HepG2 (cell line): ENCODE data around the gene DCAKD. TPM values are rescaled to one million over a fixed set of nuclear protein-coding genes. Genes with fewer than 3 reads are reported as not detected.

Experiments
- GATAD2A ChIP-seq: IDR thresholded peaks from 2 replicates; pipeline ENCODE4 v1.6.1; 2016
- HES4 ChIP-seq: sonication (generic); formaldehyde crosslinking; IDR thresholded peaks from 2 replicates; pipeline ENCODE4 v1.9.0; 2021; ENCODE audit warnings: mild to moderate bottlenecking, missing genetic modification reagents, borderline replicate concordance
- HMG20A ChIP-seq: IDR thresholded peaks from 2 replicates; pipeline ENCODE4 v1.6.1; 2016; ENCODE audit warnings: borderline replicate concordance
- IRF2 ChIP-seq: IDR thresholded peaks from 2 replicates; pipeline ENCODE4 v1.6.1; 2018; ENCODE audit warnings: missing genetic modification reagents, missing compliant biosample characterization
- JUN ChIP-seq: sonication (generic); formaldehyde crosslinking; IDR thresholded peaks from 2 replicates; pipeline ENCODE4 v1.4.0; 2020; ENCODE audit warnings: mild to moderate bottlenecking, missing genetic modification reagents
- KDM2A ChIP-seq: sonication (generic); formaldehyde crosslinking; IDR thresholded peaks from 2 replicates; pipeline ENCODE4 v1.4.0; 2020; ENCODE audit warnings: low read depth, missing genetic modification reagents, borderline replicate concordance
- MXI1 ChIP-seq: IDR thresholded peaks from 3 replicates; pipeline ENCODE4 v1.6.1; 2012; ENCODE audit warnings: low read depth, low read length, inconsistent platforms, borderline replicate concordance
- NCOA2 ChIP-seq: sonication (generic); formaldehyde crosslinking; IDR thresholded peaks from 2 replicates; pipeline ENCODE4 v1.8.0; 2022; ENCODE audit warnings: inconsistent platforms
- NFIC ChIP-seq: IDR thresholded peaks from 2 replicates; pipeline ENCODE4 v1.6.1; 2012; ENCODE audit warnings: mild to moderate bottlenecking, low read length, inconsistent platforms
- SNAPC2 ChIP-seq: sonication (generic); formaldehyde crosslinking; IDR thresholded peaks from 2 replicates; pipeline ENCODE4 v1.8.1; 2022; ENCODE audit warnings: mild to moderate bottlenecking, missing genetic modification reagents
- SSRP1 ChIP-seq: IDR thresholded peaks from 2 replicates; pipeline ENCODE4 v1.6.1; 2016; ENCODE audit warnings: control low read depth
- ZFP1 ChIP-seq: IDR thresholded peaks from 2 replicates; pipeline ENCODE4 v1.6.1; 2016
- ZNF878 ChIP-seq: sonication (generic); formaldehyde crosslinking; IDR thresholded peaks from 2 replicates; pipeline ENCODE4 v1.8.1; 2023; ENCODE audit warnings: mild to moderate bottlenecking, missing genetic modification reagents, moderate library complexity
- polyA plus RNA-seq, 8 experiments: library from polyadenylated mRNA; depleted of rRNA in 3 of 8; stranded (reverse) in 7 of 8; unstranded in 1 of 8; fragments of >200 nt; fragmentation: Illumina TruSeq in 4 of 8; extraction: Trizol in 4 of 8; gene quantifications; 2 replicates each; pipeline versions ENCODE4 v1.2.1 to v1.2.3, GENCODE V29; 2011 to 2016; ENCODE audit warnings: low read depth in 4 of 8, missing spikeins in 1 of 8, mixed read lengths in 1 of 8; ENCODE audit not compliant: insufficient read depth in 1 of 8
- total RNA-seq, 5 experiments: library from RNA; depleted of rRNA; stranded (reverse); fragments of >200 nt; fragmentation: Illumina TruSeq; extraction: Trizol; gene quantifications; 2 replicates each; pipeline ENCODE4 v1.2.3, GENCODE V29; 2016; ENCODE audit warnings: low read depth in 1 of 5
- TF ChIP-seq, protein P1 (sequence below): sonication (generic); formaldehyde crosslinking; IDR thresholded peaks from 2 replicates; pipeline ENCODE4 v1.5.0; 2020; ENCODE audit warnings: missing genetic modification reagents, mild to moderate bottlenecking, borderline replicate concordance
- TF ChIP-seq, protein P2 (sequence below): sonication (generic); formaldehyde crosslinking; IDR thresholded peaks from 2 replicates; pipeline ENCODE4 v1.4.0; 2020; ENCODE audit warnings: missing genetic modification reagents
- TF ChIP-seq, protein P3 (sequence below): sonication (generic); IDR thresholded peaks from 2 replicates; pipeline ENCODE4 v1.6.1; 2016; ENCODE audit warnings: low read depth, borderline replicate concordance
- TF ChIP-seq, protein P4 (sequence below): sonication (generic); formaldehyde crosslinking; IDR thresholded peaks from 2 replicates; pipeline ENCODE4 v1.5.1; 2020; ENCODE audit warnings: missing genetic modification reagents, mild to moderate bottlenecking, borderline replicate concordance
- TF ChIP-seq, protein P5 (sequence below): sonication (generic); formaldehyde crosslinking; IDR thresholded peaks from 2 replicates; pipeline ENCODE4 v1.5.0; 2020; ENCODE audit warnings: missing genetic modification reagents, mild to moderate bottlenecking, borderline replicate concordance

The DCAKD gene
- total and polyA plus RNA-seq, 2 of the 13 experiments (the other 11 are each of a cell fraction or from before 2014, with no cell fraction given) = 25.9 to 29.2 TPM

DNA sequence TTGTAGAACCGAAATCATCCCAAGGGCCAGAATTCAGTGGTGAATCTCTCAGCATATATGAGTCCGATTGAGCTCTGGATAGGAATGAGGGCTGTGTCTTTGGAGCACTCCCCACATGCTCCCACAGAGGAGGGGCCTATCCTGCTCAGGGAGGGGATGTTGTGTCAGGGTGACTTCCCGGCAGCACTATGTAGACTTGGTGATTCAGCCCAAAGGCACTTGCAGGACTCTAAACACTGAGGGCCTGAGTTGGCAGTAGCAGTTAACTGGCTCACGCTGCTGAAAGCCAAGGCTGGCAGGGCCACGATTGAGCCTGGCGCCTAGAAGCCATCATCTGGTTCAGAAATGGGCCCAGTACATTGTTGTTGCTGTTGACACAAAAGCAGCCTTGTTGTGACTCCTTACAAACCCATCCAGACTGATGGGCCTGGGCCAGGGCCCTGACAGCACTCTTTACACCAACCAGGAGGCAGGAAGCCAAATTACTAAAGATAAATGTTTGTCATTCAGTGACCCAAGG is 41.5 kb upstream of the DCAKD start (continued):
- TF ChIP-seq ZNF878 (CRISPR knock-in tag) = 0 out of 2 replicates have a peak, but pooled peaks have one; percentile 44
- TF ChIP-seq HES4 (CRISPR knock-in tag) = no peak
- TF ChIP-seq JUN (CRISPR knock-in tag) = 0 out of 2 replicates have a peak, but pooled peaks have one; percentile 27
- TF ChIP-seq SNAPC2 (CRISPR knock-in tag) = no peak
- TF ChIP-seq ZFP1 (CRISPR knock-in tag) = no peak
- TF ChIP-seq NFIC = no peak
- TF ChIP-seq SSRP1 (CRISPR knock-in tag) = 0 out of 2 replicates have a peak, but pooled peaks have one; percentile 29
- TF ChIP-seq GATAD2A (CRISPR knock-in tag) = peak; percentile 24; the same call in 1 of the 2 replicates
- TF ChIP-seq, protein P1, sequence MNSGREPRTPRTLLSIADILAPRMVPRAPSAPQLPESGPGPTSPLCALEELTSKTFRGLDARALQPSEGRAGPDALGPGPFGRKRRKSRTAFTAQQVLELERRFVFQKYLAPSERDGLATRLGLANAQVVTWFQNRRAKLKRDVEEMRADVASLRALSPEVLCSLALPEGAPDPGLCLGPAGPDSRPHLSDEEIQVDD (CRISPR knock-in tag) = no peak
- TF ChIP-seq, protein P2, sequence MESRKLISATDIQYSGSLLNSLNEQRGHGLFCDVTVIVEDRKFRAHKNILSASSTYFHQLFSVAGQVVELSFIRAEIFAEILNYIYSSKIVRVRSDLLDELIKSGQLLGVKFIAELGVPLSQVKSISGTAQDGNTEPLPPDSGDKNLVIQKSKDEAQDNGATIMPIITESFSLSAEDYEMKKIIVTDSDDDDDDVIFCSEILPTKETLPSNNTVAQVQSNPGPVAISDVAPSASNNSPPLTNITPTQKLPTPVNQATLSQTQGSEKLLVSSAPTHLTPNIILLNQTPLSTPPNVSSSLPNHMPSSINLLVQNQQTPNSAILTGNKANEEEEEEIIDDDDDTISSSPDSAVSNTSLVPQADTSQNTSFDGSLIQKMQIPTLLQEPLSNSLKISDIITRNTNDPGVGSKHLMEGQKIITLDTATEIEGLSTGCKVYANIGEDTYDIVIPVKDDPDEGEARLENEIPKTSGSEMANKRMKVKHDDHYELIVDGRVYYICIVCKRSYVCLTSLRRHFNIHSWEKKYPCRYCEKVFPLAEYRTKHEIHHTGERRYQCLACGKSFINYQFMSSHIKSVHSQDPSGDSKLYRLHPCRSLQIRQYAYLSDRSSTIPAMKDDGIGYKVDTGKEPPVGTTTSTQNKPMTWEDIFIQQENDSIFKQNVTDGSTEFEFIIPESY (CRISPR knock-in tag) = peak; percentile 95
- 0 out of 2 replicates have a peak, but pooled peaks have one; percentile 34 for TF ChIP-seq IRF2 (CRISPR knock-in tag)
- TF ChIP-seq, protein P3, sequence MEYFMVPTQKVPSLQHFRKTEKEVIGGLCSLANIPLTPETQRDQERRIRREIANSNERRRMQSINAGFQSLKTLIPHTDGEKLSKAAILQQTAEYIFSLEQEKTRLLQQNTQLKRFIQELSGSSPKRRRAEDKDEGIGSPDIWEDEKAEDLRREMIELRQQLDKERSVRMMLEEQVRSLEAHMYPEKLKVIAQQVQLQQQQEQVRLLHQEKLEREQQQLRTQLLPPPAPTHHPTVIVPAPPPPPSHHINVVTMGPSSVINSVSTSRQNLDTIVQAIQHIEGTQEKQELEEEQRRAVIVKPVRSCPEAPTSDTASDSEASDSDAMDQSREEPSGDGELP = peak; percentile 17; the same call in 1 of the 2 replicates
- TF ChIP-seq HMG20A = peak; percentile 43; the same call in 1 of the 2 replicates
- TF ChIP-seq, protein P4, sequence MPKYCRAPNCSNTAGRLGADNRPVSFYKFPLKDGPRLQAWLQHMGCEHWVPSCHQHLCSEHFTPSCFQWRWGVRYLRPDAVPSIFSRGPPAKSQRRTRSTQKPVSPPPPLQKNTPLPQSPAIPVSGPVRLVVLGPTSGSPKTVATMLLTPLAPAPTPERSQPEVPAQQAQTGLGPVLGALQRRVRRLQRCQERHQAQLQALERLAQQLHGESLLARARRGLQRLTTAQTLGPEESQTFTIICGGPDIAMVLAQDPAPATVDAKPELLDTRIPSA = no peak
- 0 out of 2 replicates have a peak, but pooled peaks have one; percentile 18 for TF ChIP-seq NCOA2 (CRISPR knock-in tag)
- peak; percentile 70; the same call in 1 of the 3 replicates for TF ChIP-seq MXI1
- TF ChIP-seq, protein P5, sequence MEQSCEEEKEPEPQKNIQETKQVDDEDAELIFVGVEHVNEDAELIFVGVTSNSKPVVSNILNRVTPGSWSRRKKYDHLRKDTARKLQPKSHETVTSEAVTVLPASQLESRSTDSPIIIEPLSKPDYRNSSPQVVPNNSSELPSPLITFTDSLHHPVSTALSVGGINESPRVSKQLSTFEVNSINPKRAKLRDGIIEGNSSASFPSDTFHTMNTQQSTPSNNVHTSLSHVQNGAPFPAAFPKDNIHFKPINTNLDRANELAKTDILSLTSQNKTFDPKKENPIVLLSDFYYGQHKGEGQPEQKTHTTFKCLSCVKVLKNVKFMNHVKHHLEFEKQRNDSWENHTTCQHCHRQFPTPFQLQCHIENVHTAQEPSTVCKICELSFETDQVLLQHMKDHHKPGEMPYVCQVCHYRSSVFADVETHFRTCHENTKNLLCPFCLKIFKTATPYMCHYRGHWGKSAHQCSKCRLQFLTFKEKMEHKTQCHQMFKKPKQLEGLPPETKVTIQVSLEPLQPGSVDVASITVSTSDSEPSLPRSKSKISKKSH = no peak
- 0 out of 2 replicates have a peak, but pooled peaks have one; percentile 4 for TF ChIP-seq KDM2A
